K562 (cell line): ENCODE results near the gene CFD. TPM values are rescaled to one million over a fixed set of nuclear protein-coding genes. Genes with fewer than 3 reads are reported as not detected.

ENCODE experiments used
- ATF1 ChIP-seq, 2 experiments: fragments of 450-650 bp in 1 of 2; IDR thresholded peaks; 2 replicates each; pipeline ENCODE4 v1.6.1; 2016; ENCODE audit warnings: missing compliant biosample characterization in 1 of 2, missing genetic modification characterization in 1 of 2
- BMI1 ChIP-seq: fragments of 150-350 bp; IDR thresholded peaks from 2 replicates; pipeline ENCODE4 v1.6.1; 2014; ENCODE audit warnings: low read length
- C11orf30 ChIP-seq: fragments of 450-650 bp; IDR thresholded peaks from 2 replicates; pipeline ENCODE4 v1.6.1; 2016; ENCODE audit warnings: low read depth, mild to moderate bottlenecking
- ESRRA ChIP-seq: fragments of 450-650 bp; IDR thresholded peaks from 2 replicates; pipeline ENCODE4 v1.6.1; 2014; ENCODE audit warnings: low read depth, mild to moderate bottlenecking, moderate library complexity, borderline replicate concordance
- ETV6 ChIP-seq, 3 experiments: fragments of 150-350 bp in 1 of 3; sonication (generic) in 1 of 3; formaldehyde crosslinking in 1 of 3; IDR thresholded peaks; 2 replicates each; pipeline versions ENCODE4 v1.6.1 to v1.8.0; 2014 to 2022; ENCODE audit warnings: borderline replicate concordance in 2 of 3, low read depth in 2 of 3, antibody characterized with exemption in 1 of 3, low read length in 1 of 3, mild to moderate bottlenecking in 1 of 3, missing genetic modification reagents in 1 of 3
- FUS ChIP-seq: fragments of 200-400 bp; formaldehyde crosslinking; optimal IDR thresholded peaks from 2 replicates; pipeline ENCODE3; 2017; ENCODE audit warnings: low read depth, low read length
- LARP7 ChIP-seq: fragments of 450-650 bp; IDR thresholded peaks from 2 replicates; pipeline ENCODE4 v1.6.1; 2016
- OTX1 ChIP-seq: fragments of 450-650 bp; formaldehyde crosslinking; IDR thresholded peaks from 2 replicates; pipeline ENCODE4 v1.4.0; 2022; ENCODE audit warnings: mild to moderate bottlenecking
- XRCC5 ChIP-seq: fragments of 200-400 bp; formaldehyde crosslinking; IDR thresholded peaks from 2 replicates; pipeline ENCODE4 v1.6.1; 2017; ENCODE audit warnings: low read depth, mild to moderate bottlenecking, low read length
- ZFX ChIP-seq: sonication (generic); formaldehyde crosslinking; IDR thresholded peaks from 2 replicates; pipeline ENCODE4 v1.8.0; 2022; ENCODE audit warnings: mild to moderate bottlenecking, missing genetic modification reagents, moderate library complexity
- ZKSCAN8 ChIP-seq: fragments of 200-800 bp; sonication (Bioruptor generic); IDR thresholded peaks from 2 replicates; pipeline ENCODE4 v1.6.1; 2016; ENCODE audit warnings: missing genetic modification characterization, missing compliant biosample characterization
- polyA plus RNA-seq, 8 experiments: library from polyadenylated mRNA; depleted of rRNA in 4 of 8; stranded (reverse) in 5 of 8; unstranded in 3 of 8; fragments of >200 nt; fragmentation: Nextera tagmentation in 2 of 8; fragmentation: Illumina TruSeq in 1 of 8; extraction: Ambion mirVana in 2 of 8; extraction: Trizol in 1 of 8; gene quantifications; 2 replicates each; pipeline versions ENCODE4 v1.2.1 to v1.2.3, GENCODE V29; 2011 to 2014; ENCODE audit warnings: inconsistent platforms in 1 of 8, missing spikeins in 1 of 8
- total RNA-seq, 7 experiments: library from RNA; depleted of rRNA in 6 of 7; stranded (reverse); fragments of >200 nt in 6 of 7; fragmentation: Illumina TruSeq in 2 of 7; extraction: Trizol in 2 of 7; gene quantifications; 2 replicates each; pipeline versions ENCODE4 v1.2.1 to v1.2.3, GENCODE V29; 2011 to 2021; ENCODE audit warnings: low replicate concordance in 1 of 7
- TF ChIP-seq, protein P1 (sequence below): sonication (generic); formaldehyde crosslinking; IDR thresholded peaks from 2 replicates; pipeline ENCODE4 v1.8.1; 2023; ENCODE audit warnings: mild to moderate bottlenecking, missing genetic modification reagents
- TF ChIP-seq, protein P2 (sequence below): fragments of 250-450 bp; sonication (Bioruptor Pico); IDR thresholded peaks from 2 replicates; pipeline ENCODE4 v1.5.0; 2021
- TF ChIP-seq, protein P3 (sequence below): fragments of 150-350 bp; conservative IDR thresholded peaks from 2 replicates; pipeline ENCODE4 v1.6.1; 2014; ENCODE audit warnings: low read length
- TF ChIP-seq, protein P4 (sequence below): sonication (generic); formaldehyde crosslinking; IDR thresholded peaks from 2 replicates; pipeline ENCODE4 v1.8.0; 2022; ENCODE audit warnings: mild to moderate bottlenecking, missing genetic modification reagents

The CFD gene
- total and polyA plus RNA-seq, 9 of the 15 experiments (the other 6 are each of a cell fraction or from before 2014, with no cell fraction given), result 0.52 to 59.4 (median 7.6) TPM

DNA sequence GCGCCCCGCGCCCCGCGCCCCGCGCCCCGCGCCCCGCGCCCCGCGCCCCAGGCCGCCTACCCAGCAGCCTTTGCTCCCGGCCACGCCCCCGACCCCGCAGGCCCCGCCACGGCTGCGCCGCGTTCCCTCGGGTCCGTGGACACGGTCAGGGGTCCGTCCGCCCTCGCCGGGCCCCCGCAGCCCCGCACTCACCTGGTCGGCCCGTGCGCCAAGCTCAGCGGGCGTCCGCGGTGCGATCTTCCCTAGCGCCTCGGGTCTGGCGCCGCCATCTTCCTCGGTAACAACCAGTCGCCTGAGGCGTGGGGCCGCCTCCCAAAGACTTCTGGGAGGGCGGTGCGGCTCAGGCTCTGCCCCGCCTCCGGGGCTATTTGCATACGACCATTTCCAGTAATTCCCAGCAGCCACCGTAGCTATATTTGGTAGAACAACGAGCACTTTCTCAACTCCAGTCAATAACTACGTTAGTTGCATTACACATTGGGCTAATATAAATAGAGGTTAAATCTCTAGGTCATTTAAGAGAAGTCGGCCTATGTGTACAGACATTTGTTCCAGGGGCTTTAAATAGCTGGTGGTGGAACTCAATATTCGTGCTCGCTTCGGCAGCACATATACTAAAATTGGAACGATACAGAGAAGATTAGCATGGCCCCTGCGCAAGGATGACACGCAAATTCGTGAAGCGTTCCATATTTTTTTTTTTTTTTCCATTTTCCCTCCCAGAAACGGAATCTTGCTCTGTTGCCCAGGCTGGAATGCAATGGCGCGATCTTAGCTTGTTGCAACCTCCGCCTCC is 33.6 kb downstream of the CFD start, which contains the start of the genes MED16 and RNU6-9 (continued):
- TF ChIP-seq OTX1 (CRISPR knock-in tag), result no peak
- no peak for TF ChIP-seq ZKSCAN8 (CRISPR knock-in tag)
- TF ChIP-seq, protein P1, sequence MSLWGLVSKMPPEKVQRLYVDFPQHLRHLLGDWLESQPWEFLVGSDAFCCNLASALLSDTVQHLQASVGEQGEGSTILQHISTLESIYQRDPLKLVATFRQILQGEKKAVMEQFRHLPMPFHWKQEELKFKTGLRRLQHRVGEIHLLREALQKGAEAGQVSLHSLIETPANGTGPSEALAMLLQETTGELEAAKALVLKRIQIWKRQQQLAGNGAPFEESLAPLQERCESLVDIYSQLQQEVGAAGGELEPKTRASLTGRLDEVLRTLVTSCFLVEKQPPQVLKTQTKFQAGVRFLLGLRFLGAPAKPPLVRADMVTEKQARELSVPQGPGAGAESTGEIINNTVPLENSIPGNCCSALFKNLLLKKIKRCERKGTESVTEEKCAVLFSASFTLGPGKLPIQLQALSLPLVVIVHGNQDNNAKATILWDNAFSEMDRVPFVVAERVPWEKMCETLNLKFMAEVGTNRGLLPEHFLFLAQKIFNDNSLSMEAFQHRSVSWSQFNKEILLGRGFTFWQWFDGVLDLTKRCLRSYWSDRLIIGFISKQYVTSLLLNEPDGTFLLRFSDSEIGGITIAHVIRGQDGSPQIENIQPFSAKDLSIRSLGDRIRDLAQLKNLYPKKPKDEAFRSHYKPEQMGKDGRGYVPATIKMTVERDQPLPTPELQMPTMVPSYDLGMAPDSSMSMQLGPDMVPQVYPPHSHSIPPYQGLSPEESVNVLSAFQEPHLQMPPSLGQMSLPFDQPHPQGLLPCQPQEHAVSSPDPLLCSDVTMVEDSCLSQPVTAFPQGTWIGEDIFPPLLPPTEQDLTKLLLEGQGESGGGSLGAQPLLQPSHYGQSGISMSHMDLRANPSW (CRISPR knock-in tag), result no peak
- TF ChIP-seq, protein P2, sequence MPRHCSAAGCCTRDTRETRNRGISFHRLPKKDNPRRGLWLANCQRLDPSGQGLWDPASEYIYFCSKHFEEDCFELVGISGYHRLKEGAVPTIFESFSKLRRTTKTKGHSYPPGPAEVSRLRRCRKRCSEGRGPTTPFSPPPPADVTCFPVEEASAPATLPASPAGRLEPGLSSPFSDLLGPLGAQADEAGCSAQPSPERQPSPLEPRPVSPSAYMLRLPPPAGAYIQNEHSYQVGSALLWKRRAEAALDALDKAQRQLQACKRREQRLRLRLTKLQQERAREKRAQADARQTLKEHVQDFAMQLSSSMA (CRISPR knock-in tag), result no peak
- TF ChIP-seq, protein P3, sequence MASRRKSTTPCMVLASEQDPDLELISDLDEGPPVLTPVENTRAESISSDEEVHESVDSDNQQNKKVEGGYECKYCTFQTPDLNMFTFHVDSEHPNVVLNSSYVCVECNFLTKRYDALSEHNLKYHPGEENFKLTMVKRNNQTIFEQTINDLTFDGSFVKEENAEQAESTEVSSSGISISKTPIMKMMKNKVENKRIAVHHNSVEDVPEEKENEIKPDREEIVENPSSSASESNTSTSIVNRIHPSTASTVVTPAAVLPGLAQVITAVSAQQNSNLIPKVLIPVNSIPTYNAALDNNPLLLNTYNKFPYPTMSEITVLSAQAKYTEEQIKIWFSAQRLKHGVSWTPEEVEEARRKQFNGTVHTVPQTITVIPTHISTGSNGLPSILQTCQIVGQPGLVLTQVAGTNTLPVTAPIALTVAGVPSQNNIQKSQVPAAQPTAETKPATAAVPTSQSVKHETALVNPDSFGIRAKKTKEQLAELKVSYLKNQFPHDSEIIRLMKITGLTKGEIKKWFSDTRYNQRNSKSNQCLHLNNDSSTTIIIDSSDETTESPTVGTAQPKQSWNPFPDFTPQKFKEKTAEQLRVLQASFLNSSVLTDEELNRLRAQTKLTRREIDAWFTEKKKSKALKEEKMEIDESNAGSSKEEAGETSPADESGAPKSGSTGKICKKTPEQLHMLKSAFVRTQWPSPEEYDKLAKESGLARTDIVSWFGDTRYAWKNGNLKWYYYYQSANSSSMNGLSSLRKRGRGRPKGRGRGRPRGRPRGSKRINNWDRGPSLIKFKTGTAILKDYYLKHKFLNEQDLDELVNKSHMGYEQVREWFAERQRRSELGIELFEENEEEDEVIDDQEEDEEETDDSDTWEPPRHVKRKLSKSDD, result no peak
- no peak for TF ChIP-seq ETV6 (IDR thresholded peaks at IDR 0.05; ENCODE audit: borderline replicate concordance in 1 of 2, low read depth in 2 of 2, low read length in 1 of 2)
- no peak for TF ChIP-seq ETV6 (CRISPR knock-in tag; IDR thresholded peaks at IDR 0.05; ENCODE audit: borderline replicate concordance)
- no peak for TF ChIP-seq ATF1 (CRISPR knock-in tag; IDR thresholded peaks at IDR 0.05)
- TF ChIP-seq ATF1 (tag; IDR thresholded peaks at IDR 0.05), result peak; percentile 87
- TF ChIP-seq XRCC5, result no peak
- TF ChIP-seq BMI1, result no peak
- TF ChIP-seq FUS, result no peak
- TF ChIP-seq C11orf30, result peak; percentile 3
- 0 out of 2 replicates have a peak, but pooled peaks have one; percentile 39 for TF ChIP-seq ESRRA
- TF ChIP-seq ZFX (CRISPR knock-in tag), result peak; percentile 78
- TF ChIP-seq, protein P4, sequence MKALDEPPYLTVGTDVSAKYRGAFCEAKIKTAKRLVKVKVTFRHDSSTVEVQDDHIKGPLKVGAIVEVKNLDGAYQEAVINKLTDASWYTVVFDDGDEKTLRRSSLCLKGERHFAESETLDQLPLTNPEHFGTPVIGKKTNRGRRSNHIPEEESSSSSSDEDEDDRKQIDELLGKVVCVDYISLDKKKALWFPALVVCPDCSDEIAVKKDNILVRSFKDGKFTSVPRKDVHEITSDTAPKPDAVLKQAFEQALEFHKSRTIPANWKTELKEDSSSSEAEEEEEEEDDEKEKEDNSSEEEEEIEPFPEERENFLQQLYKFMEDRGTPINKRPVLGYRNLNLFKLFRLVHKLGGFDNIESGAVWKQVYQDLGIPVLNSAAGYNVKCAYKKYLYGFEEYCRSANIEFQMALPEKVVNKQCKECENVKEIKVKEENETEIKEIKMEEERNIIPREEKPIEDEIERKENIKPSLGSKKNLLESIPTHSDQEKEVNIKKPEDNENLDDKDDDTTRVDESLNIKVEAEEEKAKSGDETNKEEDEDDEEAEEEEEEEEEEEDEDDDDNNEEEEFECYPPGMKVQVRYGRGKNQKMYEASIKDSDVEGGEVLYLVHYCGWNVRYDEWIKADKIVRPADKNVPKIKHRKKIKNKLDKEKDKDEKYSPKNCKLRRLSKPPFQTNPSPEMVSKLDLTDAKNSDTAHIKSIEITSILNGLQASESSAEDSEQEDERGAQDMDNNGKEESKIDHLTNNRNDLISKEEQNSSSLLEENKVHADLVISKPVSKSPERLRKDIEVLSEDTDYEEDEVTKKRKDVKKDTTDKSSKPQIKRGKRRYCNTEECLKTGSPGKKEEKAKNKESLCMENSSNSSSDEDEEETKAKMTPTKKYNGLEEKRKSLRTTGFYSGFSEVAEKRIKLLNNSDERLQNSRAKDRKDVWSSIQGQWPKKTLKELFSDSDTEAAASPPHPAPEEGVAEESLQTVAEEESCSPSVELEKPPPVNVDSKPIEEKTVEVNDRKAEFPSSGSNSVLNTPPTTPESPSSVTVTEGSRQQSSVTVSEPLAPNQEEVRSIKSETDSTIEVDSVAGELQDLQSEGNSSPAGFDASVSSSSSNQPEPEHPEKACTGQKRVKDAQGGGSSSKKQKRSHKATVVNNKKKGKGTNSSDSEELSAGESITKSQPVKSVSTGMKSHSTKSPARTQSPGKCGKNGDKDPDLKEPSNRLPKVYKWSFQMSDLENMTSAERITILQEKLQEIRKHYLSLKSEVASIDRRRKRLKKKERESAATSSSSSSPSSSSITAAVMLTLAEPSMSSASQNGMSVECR (CRISPR knock-in tag), result peak; percentile 81
- no peak for TF ChIP-seq LARP7
